GM18498 (cell line): ENCODE results near the gene TBC1D22A.
"Not testable (repeated sequence)": the region's sequence is repeated elsewhere in the genome, so short reads cannot be mapped to it uniquely, and the experiment has no call there.

Source experiments
- ATAC-seq: cut with Tn5 transposase; IDR thresholded peaks from one replicate; pipeline ENCODE4 v1.9.1; 2021; ENCODE audit warnings: mild to moderate bottlenecking, moderate library complexity; ENCODE audit not compliant: unreplicated experiment

The TBC1D22A gene

DNA sequence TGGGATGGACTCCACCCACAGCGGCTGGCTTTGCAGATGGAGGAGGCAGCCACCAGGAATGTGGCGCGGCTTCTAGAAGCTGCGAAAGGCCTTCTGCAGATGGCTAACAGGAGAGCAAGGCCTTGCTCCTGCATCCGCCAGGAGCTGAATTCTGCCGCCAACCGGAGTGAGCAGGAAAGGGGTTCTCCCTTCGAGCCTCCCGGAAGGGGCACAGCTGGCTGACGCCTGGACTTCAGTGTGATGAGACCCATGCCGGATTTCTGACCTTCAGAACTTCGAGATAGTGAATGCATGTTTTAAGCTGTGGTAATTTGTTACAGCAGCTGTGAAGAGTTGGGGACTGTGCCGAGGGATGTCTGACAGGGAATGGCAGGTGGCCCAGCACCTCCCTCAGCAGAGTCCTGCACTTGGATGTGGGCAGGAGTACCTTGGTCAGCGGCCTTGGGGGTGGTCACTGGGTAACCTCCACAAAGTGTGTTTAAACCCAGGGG lies 7.7 kb downstream of the TBC1D22A start:
- no peak for ATAC-seq

DNA sequence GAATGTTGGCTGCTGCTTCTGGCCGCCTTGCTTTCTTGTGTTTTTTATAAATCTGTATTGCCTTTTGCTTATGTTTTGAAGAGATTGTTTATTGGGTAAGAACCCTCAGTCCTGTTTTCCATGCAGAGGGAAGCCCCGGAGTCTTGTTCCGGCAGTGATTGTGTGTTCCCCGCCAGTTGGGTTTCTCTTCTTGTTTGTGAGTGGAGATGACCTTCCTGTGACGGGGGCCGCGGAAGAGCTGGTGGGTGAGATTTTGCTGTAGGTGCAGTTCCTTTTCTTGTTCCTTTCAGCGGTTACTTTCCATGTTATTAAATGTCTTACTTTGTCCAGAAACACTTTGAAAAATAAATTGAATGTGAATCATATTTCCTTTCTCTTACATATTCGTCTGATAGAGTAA lies 8.3 kb downstream of the TBC1D22A start:
- ATAC-seq, result no peak

DNA sequence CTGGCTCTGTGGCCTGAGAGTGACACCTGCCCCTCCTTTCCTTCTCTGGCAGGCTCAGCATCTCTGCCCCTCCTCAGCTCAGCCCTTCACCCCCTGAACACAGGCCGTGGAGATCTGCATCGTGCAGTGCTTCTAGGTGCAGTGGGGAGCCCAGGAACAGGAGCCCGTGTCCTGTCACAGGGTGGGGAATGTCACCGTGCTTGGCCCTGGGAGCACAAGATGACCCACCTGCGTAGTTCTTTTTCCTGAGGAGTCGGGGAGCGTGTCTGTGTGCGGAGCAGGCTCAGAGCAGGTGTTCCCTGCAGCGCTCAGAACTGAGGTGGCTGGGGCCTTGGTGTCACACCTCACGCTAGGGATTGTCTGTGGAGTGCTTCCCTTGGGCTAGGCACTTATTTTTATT lies 10.6 kb downstream of the TBC1D22A start:
- ATAC-seq, result no peak

DNA sequence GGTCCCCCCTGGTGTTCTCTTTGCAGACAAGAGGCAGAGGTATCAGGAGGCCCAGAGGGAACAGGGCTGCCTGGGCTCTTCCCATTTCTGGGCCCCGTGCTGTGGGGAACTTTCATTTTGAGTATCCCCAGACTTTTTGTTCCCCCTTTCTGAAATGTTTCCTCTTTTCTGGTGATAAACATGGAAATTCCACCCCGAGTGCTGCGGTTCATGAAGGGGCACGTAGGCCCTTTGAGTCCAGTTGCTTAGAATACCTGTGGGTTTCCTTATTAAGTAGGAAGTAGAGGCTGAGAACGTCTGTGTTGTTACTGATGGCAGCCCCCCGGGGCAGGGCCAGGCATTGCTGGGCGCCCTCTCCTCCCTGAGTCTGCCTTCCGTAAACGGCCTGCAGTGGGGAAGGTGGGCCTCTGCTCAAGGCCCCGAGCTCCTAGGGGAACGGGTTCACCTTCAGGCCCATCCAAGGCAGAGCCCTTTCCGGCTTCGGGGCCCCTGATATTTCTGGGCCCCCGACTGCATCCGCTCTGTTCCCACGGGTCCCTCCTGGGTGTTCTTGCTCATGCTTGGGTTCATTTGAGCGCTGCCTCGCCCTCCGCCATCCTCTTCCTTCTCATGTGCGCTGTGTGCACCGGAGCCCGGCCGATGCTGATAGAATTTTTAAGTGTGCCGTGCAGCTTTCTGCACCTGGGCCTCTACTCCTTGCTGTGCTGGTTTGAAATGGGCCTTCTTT lies 12.0 kb downstream of the TBC1D22A start:
- no peak for ATAC-seq

DNA sequence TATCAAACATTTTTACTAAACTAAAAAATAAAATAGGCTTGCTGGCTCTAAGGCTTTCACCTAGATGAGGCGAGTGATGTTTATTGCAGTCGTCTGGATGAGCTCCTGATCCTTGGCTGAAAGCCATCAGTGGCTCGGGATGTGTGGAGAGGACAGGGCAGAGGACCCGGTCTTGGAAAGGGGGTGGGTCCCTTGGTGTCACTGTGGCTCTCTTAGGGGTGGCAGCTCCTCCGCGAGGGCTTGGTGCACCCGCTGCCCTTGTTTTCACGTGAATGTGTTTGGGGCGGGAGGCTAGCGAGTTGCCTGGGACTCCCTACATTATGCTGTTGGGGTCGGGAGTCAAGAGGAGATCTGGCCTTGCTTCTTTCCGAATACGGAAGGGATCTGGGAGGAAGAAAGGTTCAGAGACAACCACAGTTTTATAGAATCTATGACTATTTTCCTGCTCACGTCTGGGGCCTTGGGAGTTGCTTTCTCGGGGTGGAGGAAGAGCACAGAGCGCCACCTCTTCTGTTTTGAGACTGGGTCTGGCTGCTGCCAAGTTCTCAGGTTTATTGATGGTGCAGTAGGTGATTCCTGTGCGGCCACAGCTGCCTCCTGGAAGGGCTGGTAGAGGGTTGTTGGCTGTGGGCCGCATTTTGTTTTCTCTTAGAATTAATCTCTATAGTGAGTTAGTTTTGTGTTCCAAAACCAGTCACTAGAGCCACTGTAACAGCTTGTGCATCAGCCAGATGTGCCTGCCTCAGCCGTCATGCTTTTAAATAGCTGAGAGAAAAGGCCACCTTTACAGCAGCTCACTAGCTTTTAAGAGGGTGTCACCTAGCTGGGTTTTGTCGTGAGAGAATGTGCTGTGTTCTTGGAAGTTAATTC lies 12.8 kb downstream of the TBC1D22A start:
- ATAC-seq, result no peak

DNA sequence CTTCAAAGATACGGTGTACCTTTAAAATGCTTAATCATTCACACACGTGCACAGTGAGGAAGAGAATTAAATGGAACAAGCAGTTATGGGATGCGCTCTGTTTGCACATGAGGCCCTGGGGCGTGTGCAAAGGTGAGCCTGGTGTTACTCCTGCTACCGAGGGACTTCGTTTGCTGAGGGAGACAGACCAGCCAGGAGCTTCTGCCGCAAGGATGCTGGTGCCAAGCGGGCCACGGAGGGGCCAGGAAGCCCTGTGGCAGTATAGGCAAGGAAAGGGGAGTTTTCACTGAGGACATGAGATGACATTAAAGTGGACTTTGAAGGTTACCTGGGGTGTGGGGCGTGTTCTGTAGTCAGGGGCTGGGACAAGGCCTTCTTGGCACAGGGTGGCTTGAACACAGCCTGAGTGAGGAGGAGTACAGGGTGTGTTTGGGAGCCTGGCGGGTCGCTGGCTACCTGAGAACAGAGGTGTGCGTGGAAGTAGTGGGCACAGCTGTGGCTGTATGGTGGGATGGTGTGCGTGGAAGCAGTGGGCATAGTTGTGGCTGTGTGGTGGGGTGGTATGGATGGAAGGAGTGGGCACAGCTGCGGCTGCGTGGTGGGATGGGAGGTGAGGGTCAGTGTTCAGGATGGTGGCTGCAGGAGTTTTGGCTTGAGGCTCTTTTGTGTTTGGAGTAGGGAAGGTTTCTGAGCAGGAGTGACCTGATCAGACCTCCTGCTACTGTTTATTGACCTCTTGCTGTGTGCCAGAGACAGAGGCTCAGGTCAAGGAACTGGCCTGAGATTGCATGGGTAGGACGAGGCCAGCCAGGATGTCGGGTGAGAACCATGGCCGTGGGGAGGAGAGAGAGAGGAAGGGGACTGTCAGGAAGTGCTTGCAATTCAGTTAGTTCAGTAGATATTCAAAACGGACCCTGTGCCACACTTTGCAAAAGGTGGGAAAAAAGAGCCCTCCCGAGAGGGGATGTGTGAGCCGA lies 13.7 kb downstream of the TBC1D22A start:
- ATAC-seq, result no peak

DNA sequence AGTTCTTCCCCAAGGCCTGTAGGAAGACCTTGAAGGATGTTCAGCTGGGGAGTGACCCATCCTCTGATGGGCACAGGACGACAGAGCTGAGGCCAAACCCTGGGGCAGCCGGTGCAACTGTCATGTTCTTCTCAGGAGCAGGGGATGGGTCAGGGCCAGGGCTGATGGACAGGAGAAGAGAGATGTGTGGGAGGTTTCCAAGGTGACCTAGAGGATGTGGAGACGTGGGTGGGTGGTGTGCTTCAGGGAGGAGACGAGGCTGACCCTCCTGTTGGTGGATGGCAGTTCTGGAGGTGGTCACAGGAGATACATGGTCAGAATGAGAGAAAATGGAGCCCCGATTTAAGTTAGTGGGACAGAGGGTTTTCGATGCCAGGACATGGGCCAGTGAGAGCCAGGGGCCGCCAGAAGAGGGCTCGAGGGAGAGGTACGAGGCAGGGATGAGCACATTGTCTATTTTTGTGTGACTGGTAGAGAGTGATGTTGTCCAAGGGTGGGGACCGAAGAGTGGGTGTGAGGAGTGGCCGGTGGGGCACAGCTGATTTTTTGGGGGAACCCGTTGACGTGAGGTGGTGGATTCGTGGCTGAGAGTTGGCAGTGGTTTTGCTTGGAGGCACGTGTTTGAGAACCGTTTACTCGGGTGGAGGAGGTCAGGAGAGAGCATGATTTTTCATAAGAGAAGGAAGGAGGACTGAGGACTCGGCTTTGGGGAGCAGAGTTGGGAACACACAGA lies 14.6 kb downstream of the TBC1D22A start:
- ATAC-seq, result no peak

DNA sequence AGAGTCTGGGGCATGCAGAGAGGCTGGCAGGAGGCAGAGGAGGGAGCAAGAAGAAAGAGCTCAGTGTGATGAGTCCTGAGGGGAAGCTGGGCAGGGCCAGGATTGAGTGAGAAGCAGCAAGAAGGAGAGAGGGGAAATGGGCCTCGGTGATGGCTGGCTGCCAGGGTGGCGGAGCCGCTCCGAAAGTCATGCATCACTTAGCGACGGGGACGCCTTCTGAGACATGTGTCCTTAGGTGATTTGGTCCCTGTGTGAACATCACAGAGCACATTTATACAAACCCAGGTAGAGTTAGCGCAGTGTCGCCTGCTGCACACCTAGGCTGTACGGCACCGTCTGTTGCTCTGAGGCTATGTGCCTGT lies 15.1 kb downstream of the TBC1D22A start:
- ATAC-seq, result peak; percentile 37

DNA sequence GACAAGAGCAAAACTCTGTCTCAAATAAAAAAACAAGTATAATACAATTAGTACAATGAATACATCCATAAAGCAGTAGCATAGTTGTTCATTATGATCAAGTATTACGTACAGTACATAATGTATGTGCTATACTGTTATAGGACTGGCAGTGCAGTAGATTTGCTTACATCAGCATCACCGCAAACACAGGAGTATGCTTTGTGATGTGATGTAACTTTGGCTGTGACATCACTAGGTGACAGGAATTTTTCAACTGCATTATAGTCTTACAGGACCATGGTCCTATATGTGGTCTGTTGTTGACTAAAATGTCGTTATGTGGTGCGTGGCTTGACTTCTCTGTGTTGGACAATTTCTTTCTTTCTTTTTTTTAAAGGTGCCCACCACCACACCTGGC lies 16.6 kb downstream of the TBC1D22A start:
- no peak for ATAC-seq

DNA sequence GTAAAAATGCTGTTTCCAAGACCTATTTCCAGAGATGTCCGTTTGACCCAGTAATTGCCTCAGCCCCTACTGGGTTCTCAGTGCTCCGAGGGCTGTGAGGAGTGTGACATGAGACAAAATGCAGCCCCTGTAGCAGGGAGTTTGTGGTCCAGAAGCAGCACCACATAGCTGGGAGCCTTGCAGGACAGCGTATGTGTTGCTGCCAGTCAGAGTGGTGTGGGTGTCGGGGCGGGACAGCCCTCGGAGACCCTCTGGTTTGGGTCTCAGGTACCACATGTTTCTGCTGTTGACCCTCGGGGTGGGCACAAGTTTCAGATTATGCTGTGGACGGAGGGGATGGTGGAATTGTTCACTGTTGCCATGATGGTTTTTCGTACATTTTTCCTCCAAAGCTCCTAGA lies 17.2 kb downstream of the TBC1D22A start:
- ATAC-seq, result no peak

DNA sequence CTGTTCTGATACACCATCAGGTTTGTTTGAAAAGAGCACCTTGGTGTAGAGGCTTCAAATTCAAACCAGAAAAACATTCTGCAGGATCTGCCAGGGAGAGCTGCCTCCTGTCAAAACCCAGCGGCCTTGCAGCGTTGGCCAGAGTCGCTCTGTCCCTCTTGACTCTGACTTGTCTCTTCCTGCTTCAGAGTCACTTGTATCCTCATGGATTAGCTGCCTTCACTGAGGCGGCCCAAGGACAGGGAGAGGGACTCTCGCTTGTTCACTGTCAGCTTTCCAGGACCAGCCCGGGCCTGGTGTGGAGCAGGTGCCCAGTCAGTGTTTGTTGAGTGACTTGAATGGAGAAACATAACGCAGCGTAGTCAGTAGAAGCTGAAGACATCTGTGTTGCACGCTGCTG lies 18.0 kb downstream of the TBC1D22A start:
- no peak for ATAC-seq

DNA sequence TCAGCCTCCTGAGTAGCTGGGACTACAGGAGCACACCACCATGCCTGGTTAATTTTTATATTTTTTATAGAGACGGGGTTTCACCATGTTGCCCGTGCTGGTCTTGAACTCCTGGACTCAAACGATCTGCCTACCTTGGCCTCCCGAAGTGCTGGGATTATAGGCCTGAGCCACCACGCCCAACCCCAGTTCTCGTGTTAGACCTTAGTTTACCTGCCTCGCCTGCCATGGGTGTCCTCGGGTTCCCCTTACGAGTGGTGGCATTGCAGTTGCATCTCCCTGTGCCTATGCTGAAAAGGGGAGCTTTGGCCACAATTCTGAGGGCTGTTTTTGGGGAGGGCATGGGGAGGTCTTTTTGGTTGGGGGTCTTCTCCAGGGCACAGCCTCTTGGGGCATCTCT lies 18.8 kb downstream of the TBC1D22A start:
- no peak for ATAC-seq

DNA sequence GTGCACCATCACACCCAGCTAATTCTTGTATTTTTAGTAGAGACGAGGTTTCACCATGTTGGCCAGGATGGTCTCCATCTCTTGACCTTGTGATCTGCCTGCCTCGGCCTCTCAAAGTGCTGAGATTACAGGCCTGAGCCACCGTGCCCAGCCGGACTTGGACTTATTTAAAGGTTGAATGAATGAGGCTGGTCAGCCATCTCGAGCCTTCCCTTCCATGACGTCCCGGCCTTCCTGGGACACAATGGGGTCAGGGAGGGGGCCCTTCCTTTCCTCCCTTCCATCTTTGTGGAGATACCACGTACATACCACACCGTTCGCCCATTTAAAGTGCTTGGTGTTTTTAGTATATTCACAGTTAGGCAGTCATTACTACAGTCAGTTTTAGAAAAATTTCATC lies 19.8 kb downstream of the TBC1D22A start:
- not testable (repeated sequence) for ATAC-seq

DNA sequence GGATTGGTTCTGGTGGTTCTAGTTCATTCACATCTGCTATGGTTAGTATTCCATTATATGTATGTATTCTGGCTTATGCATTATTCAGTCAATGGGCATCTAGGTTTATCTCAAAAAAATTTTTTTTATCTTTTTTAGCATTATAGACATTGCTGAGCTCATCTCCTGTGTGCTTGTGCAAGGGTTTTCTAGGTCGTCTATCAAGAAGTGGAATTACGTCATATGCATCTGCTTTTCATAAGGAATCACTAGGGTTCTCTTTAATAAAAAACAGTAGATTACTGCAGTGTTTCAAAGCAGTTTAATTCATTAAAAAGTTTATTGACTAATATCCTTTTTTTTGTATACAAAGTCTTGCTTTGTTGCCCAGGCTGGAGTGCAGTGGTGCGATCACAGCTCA lies 21.3 kb downstream of the TBC1D22A start:
- ATAC-seq, result no peak

DNA sequence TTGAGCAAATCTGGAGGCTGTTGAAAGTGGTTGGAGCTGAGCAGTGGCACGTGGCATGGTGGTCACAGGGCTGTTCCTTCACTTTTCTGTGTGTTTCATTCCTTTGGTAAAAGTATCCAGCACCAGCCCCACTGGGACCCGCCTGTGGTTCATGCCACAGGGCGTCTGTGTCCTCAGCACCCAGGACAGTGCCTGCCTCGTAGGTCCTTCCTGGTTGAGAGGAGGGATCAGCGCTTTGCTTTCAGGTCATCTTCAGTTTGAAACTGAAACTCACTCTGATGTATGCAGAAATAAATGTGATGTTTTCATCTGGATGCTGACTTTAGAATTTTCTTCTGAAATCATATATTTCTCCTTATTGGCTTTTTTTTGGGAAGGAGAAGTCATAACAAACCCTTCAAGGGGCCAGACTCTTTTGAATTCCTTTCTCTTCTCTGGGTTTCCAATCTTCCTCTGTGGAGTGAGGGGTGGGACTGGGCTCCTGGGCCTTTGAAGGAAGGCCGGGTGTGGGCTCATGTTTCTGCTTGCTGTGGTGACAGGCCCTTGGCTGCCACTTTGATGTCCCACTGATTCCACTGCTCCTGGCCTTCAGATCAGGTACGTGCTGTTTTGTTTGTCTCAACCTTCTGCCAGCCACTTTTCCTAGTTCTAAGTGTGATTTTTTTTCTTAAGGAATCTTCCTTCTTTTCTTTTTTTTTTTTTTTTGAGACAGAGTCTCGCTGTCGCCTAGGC lies 26.2 kb downstream of the TBC1D22A start:
- ATAC-seq, result no peak

DNA sequence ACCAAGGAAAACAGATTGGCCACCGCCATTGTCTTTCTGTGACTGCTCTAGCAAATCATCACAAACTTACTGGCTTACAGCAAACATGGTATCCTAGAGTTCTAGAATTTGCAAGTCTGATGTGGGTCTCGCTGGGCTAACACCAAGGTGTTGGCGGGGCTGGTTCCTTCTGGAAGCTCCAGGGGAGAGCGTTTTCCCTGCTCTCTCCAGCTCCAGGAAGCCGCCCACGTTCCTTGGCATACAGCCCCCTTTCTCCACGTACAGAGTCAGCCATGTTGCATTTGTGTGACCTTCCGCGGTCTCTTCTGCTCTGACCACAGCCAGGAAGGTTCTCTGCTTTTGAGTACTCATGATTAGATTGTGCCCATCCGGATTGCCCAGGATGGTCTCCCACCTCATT lies 27.5 kb downstream of the TBC1D22A start:
- no peak for ATAC-seq

DNA sequence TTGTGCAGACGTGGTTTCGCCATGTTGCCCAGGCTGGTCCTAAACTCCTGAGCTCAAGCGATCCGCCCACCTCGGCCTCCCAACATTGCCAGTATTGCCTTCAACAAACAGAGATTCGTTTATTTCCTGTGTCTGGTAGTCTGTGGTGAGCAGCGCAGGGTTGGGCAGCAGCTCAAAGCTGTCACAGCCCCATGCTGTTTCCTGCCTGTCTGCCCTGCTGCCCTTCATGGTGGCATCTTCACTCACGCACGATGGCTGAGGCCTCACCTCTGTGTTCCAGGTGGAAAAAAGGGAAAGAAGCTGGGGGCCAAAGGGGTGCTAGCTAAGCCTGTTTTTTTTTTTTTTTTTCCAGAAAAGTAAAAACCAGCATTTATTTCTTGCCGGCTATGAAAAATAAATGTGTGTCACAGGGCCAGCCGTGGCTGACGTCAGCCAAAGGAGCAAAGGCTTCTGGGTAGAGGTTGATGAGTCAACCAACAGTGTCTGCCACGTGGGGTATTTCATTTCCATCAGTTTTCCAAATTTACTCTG lies 28.8 kb downstream of the TBC1D22A start:
- ATAC-seq, result no peak

DNA sequence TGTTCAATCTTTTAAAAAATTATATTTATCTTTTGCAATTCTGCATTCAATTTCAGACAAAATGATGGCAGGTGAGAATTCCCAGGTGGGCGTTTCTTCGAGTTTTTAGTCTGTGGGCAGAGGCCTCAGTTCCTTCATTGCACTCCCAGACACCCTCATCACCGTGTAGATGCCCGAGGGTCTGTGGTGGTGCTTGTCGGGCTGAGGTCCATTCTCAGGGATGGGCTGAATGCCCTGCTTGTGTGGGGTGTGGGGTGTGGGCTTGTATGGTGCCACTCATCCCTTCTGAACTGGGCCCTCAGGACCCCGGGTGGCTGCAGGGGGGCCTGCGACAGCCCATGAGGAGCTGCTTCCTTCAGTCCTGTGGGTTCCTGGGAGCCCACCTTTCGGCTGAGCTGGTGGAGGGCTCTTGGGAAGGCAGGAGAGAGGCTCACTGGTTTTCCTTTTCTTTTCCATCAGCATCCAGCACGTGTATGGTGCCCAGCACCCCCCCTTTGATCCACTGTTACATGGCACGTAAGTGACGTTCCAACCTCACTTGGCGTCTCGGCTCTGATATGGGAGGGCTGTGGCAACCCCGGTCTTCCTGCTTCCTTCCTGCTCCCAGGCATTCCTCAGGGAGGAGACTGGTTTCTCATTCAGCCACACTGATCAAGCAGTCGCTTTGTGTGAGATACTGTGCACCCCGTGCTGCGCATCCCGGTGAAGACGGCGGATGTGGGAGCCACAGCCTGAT lies 29.8 kb downstream of the TBC1D22A start:
- no peak for ATAC-seq

DNA sequence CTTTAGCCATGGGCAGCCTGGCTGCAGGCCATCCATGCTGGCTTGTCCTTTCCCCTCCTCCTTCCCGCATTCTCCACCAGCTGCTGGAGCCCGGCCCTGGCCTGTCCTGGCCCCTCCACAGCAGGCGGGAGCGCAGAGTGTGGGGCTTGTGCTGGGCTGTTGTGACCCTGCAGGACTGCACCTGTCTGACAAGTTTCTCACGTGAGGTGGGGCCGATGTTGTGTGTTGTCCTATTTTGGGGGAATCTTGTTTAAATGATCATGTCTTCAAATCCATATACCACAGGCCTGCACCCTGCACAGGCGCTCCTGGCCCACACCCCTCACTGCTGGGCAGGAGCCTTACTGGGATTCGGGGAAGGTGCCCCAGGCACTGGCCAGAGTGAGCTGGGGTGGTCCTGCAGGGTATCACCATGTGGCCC lies 30.4 kb downstream of the TBC1D22A start:
- ATAC-seq, result no peak
